Effector memory CD4-positive, alpha-beta T cell (primary cell): ENCODE measurements around the gene RTBDN.

Experiments used
- DNase-seq, 3 donors: peaks; one replicate each; pipeline ENCODE4 v3.0.0-alpha.2; 2020
- H3K27ac ChIP-seq: 2 replicates; pipeline ENCODE4 v1.7.0; 2013; ENCODE audit warnings: mild to moderate bottlenecking, low read length, moderate library complexity; ENCODE audit not compliant: insufficient read depth, poor library complexity, severe bottlenecking
- H3K27me3 ChIP-seq: replicated peaks from 2 replicates; pipeline ENCODE4 v1.7.0; 2013; ENCODE audit warnings: mild to moderate bottlenecking, low read length; ENCODE audit not compliant: insufficient read depth, control insufficient read depth, poor library complexity, severe bottlenecking
- H3K36me3 ChIP-seq: 2 replicates; pipeline ENCODE4 v1.7.0; 2013; ENCODE audit warnings: mild to moderate bottlenecking, low read length, moderate library complexity; ENCODE audit not compliant: control insufficient read depth, insufficient read depth
- H3K4me1 ChIP-seq: 2 replicates; pipeline ENCODE4 v1.7.0; 2013; ENCODE audit warnings: low read length, mild to moderate bottlenecking; ENCODE audit not compliant: control insufficient read depth, insufficient read depth, poor library complexity, severe bottlenecking
- H3K4me3 ChIP-seq: 2 replicates; pipeline ENCODE4 v1.7.0; 2013; ENCODE audit warnings: low read length, low read depth, mild to moderate bottlenecking; ENCODE audit not compliant: insufficient read depth, poor library complexity, severe bottlenecking
- H3K9me3 ChIP-seq: 2 replicates; pipeline ENCODE4 v1.7.0; 2013; ENCODE audit warnings: mild to moderate bottlenecking, low read length, moderate library complexity; ENCODE audit not compliant: control insufficient read depth

Gene RTBDN

DNA sequence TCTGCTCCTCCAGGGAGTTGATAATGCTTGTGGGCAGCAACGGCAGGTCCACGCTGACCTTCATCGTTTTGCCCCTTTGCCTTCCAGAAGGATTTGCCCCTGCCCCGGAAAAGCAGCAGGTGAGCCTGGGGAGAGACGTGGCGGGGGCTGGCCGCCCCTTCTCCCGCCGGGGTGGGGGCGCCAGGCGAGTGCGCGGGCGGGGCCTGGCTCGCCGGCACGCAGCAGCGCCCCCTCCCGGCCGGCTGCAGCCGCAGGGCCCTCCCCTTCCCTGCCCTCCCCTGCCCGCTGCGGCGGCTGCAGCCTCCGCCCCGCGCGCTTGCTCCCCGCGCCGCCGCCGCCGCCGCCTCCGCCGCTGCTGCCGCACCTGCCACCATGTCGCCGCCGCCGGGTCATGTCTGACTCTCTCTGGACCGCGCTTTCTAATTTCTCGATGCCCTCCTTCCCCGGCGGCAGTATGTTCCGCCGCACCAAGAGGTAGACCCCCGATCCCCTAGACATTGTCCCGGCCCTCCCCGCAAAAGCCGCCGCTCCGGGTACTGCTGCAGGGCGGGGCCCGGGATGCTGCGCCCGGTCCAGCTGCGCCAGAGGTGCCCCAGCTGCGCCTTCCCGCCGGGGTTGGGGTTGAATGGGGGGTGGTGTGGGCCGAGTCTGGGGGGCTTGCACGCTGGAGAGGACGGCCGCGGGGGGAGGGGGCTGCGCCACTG is 4.0 kb upstream of the RTBDN start, which contains the start of gene MAST1:
MAST1 (plus strand) TSS at position 334 of the 704 bp plus-strand sequence; CDS start at position 392, 58 bp downstream.
- peak within 1 kb of the TSS; percentile 32 for H3K4me3 ChIP-seq
- peaks cover 29% of the 10 kb centered on the region for H3K4me1 ChIP-seq
- no peaks in the 10 kb centered on the region for H3K9me3 ChIP-seq
- H3K36me3 ChIP-seq = no peaks in the 10 kb centered on the region
- H3K27ac ChIP-seq = no peak within 1 kb of the TSS
- DNase-seq = peak; percentile 13 to 36 (median 14)
- H3K27me3 ChIP-seq = peaks cover 69% of the 10 kb centered on the region

- H3K36me3 ChIP-seq = no peaks in the 10 kb centered on the region
- peaks cover 38% of the 10 kb centered on the region for H3K4me1 ChIP-seq
- no peak overlapping the region for H3K27ac ChIP-seq
- no peak for DNase-seq
- H3K27me3 ChIP-seq = peaks cover 77% of the 10 kb centered on the region
- H3K9me3 ChIP-seq = no peaks in the 10 kb centered on the region
- no peak overlapping the region for H3K4me3 ChIP-seq
Observed at GRCh38 chr19:12837225-12837624, 2.8 kb upstream of the RTBDN start.

GRCh38 chr19:12836529-12836863 is 2.1 kb upstream of the RTBDN start:
- Histone ChIP-seq H3K27me3 (peaks cover 83% of the 10 kb centered on the region), H3K4me3 (no peak overlapping the region), H3K36me3 (no peaks in the 10 kb centered on the region), H3K27ac (no peak overlapping the region), H3K4me1 (peaks cover 40% of the 10 kb centered on the region), H3K9me3 (no peaks in the 10 kb centered on the region)
- no peak for DNase-seq

DNA sequence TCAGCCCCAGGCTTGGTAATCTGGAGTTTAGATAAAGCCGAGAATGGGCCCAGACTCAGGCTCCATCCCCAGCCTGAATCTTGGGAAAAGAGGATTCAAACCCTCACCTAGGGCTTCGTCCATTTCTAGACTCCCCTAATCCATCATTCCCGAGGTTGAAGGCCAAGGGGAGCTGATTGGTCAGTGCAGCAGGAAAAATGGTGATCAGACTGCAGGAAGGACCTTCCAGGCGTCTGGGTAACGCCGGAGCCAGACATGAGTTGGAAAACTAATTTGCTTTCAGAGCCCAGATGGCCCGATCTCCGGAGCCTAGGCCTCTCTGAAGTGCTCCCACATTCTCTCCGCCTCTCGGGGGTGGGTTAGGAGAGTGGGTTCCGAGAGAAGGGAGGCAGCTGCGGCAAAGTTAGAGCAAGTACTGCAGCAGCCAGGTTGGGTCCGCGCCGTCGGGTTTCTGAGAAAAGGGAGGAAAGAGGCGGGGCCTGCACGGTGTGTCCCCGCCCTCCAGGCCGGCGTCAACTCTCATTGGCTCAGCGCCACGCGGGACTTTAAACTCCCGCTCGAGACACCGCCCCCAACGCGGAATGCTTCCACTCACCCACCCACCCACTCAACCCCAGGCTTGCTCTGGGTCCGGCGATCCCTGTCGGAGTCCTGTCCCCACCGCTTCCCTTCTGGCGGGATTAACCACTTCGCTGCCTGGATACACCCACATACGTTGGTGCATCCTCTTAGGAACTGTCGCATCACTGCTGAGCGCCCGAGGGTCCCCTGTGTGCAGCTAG is 788 bp upstream of the RTBDN start:
- peaks cover 30% of the 10 kb centered on the region for H3K4me1 ChIP-seq
- peaks cover 81% of the 10 kb centered on the region for H3K27me3 ChIP-seq
- DNase-seq = no peak
- no peak overlapping the region for H3K4me3 ChIP-seq
- no peak overlapping the region for H3K27ac ChIP-seq
- H3K9me3 ChIP-seq = no peaks in the 10 kb centered on the region
- no peaks in the 10 kb centered on the region for H3K36me3 ChIP-seq

DNA sequence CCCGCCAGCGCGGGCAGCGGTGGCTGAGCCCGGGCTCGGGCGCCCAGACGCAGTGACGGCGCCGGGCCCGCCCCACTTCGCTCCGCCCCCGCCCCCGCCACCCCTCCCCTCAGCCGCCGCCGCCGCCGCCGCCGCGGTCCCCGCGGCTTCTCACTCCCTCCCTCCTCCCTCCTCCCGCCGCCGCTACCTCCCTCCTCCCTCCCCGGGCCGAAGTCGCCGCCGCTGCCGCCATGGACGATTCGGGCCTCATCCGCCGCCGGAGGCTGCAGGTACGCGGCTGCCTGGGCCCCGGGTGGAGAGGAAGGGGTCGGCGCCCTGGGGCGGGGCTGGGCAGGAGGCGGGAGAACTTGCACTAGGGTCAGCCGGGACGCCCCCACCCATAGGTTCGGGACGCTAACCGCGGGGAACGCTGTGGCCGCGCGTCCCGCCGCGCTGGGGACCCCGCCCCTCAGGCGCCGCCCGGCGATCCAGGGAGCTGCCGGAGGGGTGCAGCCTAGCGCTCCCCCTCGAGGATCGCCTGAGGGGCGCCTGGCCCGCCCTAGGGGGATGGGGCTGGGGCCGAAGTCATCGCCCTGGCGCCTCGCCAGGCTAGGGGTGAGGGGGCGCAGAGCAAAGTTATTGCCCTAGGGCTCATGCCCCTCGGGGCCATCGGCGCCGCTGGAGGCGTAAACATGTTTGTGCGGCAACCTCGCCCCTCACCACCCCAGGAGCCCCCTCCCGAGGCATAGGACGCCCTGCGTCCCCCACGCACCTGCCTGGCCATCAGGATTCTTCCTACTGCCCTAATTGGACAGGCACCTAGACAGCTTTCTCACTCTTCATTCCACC is 427 bp downstream of the RTBDN start:
- peaks cover 28% of the 10 kb centered on the region for H3K4me1 ChIP-seq
- H3K27me3 ChIP-seq = peaks cover 85% of the 10 kb centered on the region

DNA sequence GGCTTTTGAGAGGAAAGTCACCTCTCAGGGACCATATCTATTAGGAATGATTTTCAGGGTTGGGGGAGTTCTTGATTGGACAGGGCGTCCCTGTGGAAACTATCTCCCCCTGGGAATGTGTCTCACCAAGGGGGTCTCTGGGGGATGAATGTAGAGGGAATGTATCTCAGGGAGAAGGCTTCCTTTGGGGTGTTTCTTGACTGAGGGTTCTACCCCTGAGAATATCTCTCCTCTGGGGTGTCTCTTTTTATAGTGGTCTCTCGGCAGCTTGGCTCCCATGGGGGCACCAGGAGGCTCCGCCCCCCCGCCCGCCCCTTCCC is 1.0 kb downstream of the RTBDN start:
- Histone ChIP-seq H3K4me3 (no peak overlapping the region), H3K9me3 (no peaks in the 10 kb centered on the region), H3K27me3 (peaks cover 85% of the 10 kb centered on the region), H3K36me3 (no peaks in the 10 kb centered on the region), H3K4me1 (peaks cover 22% of the 10 kb centered on the region), H3K27ac (no peak overlapping the region)
- DNase-seq = no peak

More for the DNA sequence above, 427 bp downstream of the RTBDN start:
- Histone ChIP-seq H3K4me3 (peak overlapping the region; percentile 12), H3K36me3 (no peaks in the 10 kb centered on the region), H3K9me3 (no peaks in the 10 kb centered on the region), H3K27ac (no peak overlapping the region)
- peak; percentile 13 to 41 (median 34) for DNase-seq

DNA sequence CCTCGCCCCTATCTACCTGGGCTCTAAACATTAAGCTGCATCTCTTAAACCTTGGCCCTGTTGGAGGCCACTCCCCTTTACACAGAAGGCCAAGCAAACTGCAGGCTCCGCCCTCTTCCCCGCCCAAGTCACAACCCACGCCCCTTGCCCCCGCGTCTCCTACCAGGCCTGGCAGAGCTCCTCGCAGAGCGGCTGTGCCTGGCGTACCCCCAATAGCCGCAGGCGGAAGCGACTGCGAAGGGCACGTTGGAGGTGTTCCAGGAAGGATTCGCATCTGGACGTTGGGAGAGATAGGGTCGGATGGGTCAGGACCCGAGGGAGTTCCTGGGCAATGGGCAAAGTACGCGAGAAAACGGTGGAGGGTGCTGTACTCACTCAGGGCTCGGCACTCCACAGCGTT is 5.9 kb downstream of the RTBDN start:
- H3K4me3 ChIP-seq = no peak overlapping the region
- peaks cover 61% of the 10 kb centered on the region for H3K27me3 ChIP-seq
- no peak for DNase-seq
- peaks cover 12% of the 10 kb centered on the region for H3K4me1 ChIP-seq
- no peaks in the 10 kb centered on the region for H3K9me3 ChIP-seq
- H3K27ac ChIP-seq = no peak overlapping the region
- H3K36me3 ChIP-seq = no peaks in the 10 kb centered on the region

DNA sequence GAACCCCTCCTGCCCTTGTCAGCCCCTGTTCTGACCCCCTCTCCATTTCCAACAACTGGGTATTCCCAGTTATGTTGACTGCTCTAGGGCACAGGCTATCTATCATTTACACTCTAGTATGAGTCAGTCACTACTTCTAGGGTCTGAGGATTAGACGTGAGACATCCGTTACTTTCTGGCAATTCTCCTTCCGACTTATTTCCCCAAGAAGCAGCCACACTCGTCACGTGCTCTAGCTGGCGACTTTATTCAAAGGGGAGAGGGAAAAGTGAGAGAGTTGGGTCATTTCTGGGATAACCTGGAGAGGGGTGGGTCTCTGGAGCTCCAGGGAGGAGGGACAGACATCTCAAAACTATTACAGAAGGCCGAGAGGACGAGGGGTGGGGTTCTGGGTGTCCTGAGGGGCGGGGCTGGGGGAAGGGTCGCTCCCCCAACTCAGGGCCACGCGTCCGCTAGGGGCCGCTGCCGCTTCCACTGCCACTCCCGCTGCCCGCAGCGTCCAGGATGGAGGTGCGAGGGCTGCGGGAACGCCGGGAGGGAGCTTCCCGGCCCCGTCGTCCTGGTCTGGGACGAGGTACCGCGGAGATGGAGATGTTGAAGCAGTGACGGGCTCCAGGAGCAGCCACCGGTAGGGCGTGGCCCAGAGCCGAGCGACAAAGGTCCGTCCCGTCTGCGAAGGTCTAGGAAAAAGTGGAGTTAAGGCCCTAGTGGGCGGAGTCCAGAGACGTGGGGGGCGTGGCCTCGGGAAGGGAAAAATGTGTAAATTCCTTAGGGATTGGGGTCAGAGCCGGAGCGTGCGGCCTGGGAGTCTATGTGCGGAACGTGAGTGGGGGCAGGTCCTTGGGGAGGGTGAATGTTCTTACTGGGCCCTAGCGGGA is 8.9 kb downstream of the RTBDN start:
- Histone ChIP-seq H3K4me1 (no peaks in the 10 kb centered on the region), H3K9me3 (no peaks in the 10 kb centered on the region), H3K36me3 (no peaks in the 10 kb centered on the region), H3K27me3 (peaks cover 36% of the 10 kb centered on the region), H3K4me3 (no peak overlapping the region), H3K27ac (no peak overlapping the region)
- no peak for DNase-seq

GRCh38 chr19:12821761-12822160 is 12.6 kb downstream of the RTBDN start:
- Histone ChIP-seq H3K27me3 (peaks cover 12% of the 10 kb centered on the region), H3K36me3 (no peaks in the 10 kb centered on the region), H3K4me3 (no peak overlapping the region), H3K4me1 (no peaks in the 10 kb centered on the region), H3K27ac (no peak overlapping the region), H3K9me3 (no peaks in the 10 kb centered on the region)
- DNase-seq = no peak
